GM18526 (cell line): ENCODE measurements around the gene BAIAP2L2.

Experiments
- POLR2A ChIP-seq: IDR thresholded peaks from 3 replicates; pipeline ENCODE4 v1.6.1; 2011; ENCODE audit not compliant: insufficient read length; ENCODE audit errors: extremely low read depth

The BAIAP2L2 gene

GRCh38 chr22:38133331-38133730 is 22.8 kb upstream of the BAIAP2L2 start:
- TF ChIP-seq POLR2A: no peak

GRCh38 chr22:38132794-38133193 is 22.3 kb upstream of the BAIAP2L2 start:
- TF ChIP-seq POLR2A: no peak

GRCh38 chr22:38132136-38132535 is 21.7 kb upstream of the BAIAP2L2 start:
- TF ChIP-seq POLR2A: no peak

GRCh38 chr22:38131399-38131798 is 20.9 kb upstream of the BAIAP2L2 start:
- no peak for TF ChIP-seq POLR2A

GRCh38 chr22:38129856-38130255 is 19.4 kb upstream of the BAIAP2L2 start:
- TF ChIP-seq POLR2A: no peak

- no peak for TF ChIP-seq POLR2A
These were observed 18.5 kb upstream of the BAIAP2L2 start for GRCh38 chr22:38129021-38129420.

- TF ChIP-seq POLR2A: no peak
These were observed 17.4 kb upstream of the BAIAP2L2 start for GRCh38 chr22:38127869-38128268.

GRCh38 chr22:38126928-38127668 is 16.6 kb upstream of the BAIAP2L2 start:
- no peak for TF ChIP-seq POLR2A

GRCh38 chr22:38125751-38126201 is 15.3 kb upstream of the BAIAP2L2 start:
- no peak for TF ChIP-seq POLR2A

GRCh38 chr22:38125038-38125610 is 14.6 kb upstream of the BAIAP2L2 start:
- TF ChIP-seq POLR2A: no peak

- TF ChIP-seq POLR2A: no peak
These were observed 13.9 kb upstream of the BAIAP2L2 start for GRCh38 chr22:38124236-38124974.

GRCh38 chr22:38122616-38123015 is 12.1 kb upstream of the BAIAP2L2 start:
- TF ChIP-seq POLR2A: no peak

GRCh38 chr22:38120359-38121110 is 10.1 kb upstream of the BAIAP2L2 start:
- TF ChIP-seq POLR2A: no peak

GRCh38 chr22:38118182-38118581 is 7.7 kb upstream of the BAIAP2L2 start:
- no peak for TF ChIP-seq POLR2A

- TF ChIP-seq POLR2A: no peak
These were observed 5.1 kb upstream of the BAIAP2L2 start for GRCh38 chr22:38115423-38116205.
